ENCODE measurements around the gene MECR.

MECR gene

GRCh38 chr1:29240986-29241385, 10.3 kb upstream of the MECR start:
- TF ChIP-seq FOXP2 (optimal IDR thresholded peaks at IDR 0.05; ENCODE audit: borderline replicate concordance, extremely low read depth, extremely low read length, insufficient read depth), result no peak
- TF ChIP-seq TAF1 (IDR thresholded peaks at IDR 0.05; ENCODE audit: borderline replicate concordance, insufficient read depth, low read length), result no peak
- TF ChIP-seq, protein P1, sequence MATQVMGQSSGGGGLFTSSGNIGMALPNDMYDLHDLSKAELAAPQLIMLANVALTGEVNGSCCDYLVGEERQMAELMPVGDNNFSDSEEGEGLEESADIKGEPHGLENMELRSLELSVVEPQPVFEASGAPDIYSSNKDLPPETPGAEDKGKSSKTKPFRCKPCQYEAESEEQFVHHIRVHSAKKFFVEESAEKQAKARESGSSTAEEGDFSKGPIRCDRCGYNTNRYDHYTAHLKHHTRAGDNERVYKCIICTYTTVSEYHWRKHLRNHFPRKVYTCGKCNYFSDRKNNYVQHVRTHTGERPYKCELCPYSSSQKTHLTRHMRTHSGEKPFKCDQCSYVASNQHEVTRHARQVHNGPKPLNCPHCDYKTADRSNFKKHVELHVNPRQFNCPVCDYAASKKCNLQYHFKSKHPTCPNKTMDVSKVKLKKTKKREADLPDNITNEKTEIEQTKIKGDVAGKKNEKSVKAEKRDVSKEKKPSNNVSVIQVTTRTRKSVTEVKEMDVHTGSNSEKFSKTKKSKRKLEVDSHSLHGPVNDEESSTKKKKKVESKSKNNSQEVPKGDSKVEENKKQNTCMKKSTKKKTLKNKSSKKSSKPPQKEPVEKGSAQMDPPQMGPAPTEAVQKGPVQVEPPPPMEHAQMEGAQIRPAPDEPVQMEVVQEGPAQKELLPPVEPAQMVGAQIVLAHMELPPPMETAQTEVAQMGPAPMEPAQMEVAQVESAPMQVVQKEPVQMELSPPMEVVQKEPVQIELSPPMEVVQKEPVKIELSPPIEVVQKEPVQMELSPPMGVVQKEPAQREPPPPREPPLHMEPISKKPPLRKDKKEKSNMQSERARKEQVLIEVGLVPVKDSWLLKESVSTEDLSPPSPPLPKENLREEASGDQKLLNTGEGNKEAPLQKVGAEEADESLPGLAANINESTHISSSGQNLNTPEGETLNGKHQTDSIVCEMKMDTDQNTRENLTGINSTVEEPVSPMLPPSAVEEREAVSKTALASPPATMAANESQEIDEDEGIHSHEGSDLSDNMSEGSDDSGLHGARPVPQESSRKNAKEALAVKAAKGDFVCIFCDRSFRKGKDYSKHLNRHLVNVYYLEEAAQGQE (IDR thresholded peaks at IDR 0.05; ENCODE audit: insufficient read depth in 1 of 2, low read depth in 2 of 2, low read length in 2 of 2), result no peak
- no peak for TF ChIP-seq POLR2AphosphoS5 (IDR thresholded peaks at IDR 0.05; ENCODE audit: low read depth, low read length)
- TF ChIP-seq SIN3A (IDR thresholded peaks at IDR 0.05; ENCODE audit: borderline replicate concordance, insufficient read depth, low read length), result no peak

GRCh38 chr1:29240400-29240837, 9.7 kb upstream of the MECR start:
- TF ChIP-seq POLR2AphosphoS5 (IDR thresholded peaks at IDR 0.05; ENCODE audit: low read depth, low read length), result no peak
- no peak for TF ChIP-seq FOXP2 (optimal IDR thresholded peaks at IDR 0.05; ENCODE audit: borderline replicate concordance, extremely low read depth, extremely low read length, insufficient read depth)
- TF ChIP-seq TAF1 (IDR thresholded peaks at IDR 0.05; ENCODE audit: borderline replicate concordance, insufficient read depth, low read length), result no peak
- TF ChIP-seq SIN3A (IDR thresholded peaks at IDR 0.05; ENCODE audit: borderline replicate concordance, insufficient read depth, low read length), result no peak
- TF ChIP-seq, protein P1 (IDR thresholded peaks at IDR 0.05; ENCODE audit: insufficient read depth in 1 of 2, low read depth in 2 of 2, low read length in 2 of 2), result no peak

- TF ChIP-seq FOXP2 (optimal IDR thresholded peaks at IDR 0.05; ENCODE audit: borderline replicate concordance, extremely low read depth, extremely low read length, insufficient read depth) (no peak), SIN3A (IDR thresholded peaks at IDR 0.05; ENCODE audit: borderline replicate concordance, insufficient read depth, low read length) (no peak), TAF1 (IDR thresholded peaks at IDR 0.05; ENCODE audit: borderline replicate concordance, insufficient read depth, low read length) (no peak), POLR2AphosphoS5 (IDR thresholded peaks at IDR 0.05; ENCODE audit: low read depth, low read length) (no peak)
- TF ChIP-seq, protein P1 (IDR thresholded peaks at IDR 0.05; ENCODE audit: insufficient read depth in 1 of 2, low read depth in 2 of 2, low read length in 2 of 2), result no peak
Observed at GRCh38 chr1:29239142-29239541, 8.4 kb upstream of the MECR start.

DNA sequence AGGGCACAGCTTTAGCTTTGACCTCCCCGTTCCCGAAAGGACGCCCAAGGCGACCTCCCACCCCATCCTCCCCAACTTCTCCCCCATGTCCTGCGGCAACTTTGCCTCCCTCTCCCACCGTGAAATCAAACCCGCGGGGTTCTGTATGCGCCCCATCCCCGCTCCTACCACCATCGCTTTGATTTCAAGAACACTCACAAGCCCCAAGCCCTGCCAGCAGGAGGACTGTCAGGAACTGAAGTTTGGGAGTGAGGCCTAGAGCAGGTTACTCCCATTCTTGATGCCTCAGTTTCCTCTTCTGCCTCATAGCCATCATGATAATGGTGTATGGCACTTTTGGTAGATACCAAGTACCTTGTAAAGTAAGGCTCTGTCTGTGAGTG, 7.9 kb upstream of the MECR start:
- TF ChIP-seq, protein P1 (IDR thresholded peaks at IDR 0.05; ENCODE audit: insufficient read depth in 1 of 2, low read depth in 2 of 2, low read length in 2 of 2), result no peak

DNA sequence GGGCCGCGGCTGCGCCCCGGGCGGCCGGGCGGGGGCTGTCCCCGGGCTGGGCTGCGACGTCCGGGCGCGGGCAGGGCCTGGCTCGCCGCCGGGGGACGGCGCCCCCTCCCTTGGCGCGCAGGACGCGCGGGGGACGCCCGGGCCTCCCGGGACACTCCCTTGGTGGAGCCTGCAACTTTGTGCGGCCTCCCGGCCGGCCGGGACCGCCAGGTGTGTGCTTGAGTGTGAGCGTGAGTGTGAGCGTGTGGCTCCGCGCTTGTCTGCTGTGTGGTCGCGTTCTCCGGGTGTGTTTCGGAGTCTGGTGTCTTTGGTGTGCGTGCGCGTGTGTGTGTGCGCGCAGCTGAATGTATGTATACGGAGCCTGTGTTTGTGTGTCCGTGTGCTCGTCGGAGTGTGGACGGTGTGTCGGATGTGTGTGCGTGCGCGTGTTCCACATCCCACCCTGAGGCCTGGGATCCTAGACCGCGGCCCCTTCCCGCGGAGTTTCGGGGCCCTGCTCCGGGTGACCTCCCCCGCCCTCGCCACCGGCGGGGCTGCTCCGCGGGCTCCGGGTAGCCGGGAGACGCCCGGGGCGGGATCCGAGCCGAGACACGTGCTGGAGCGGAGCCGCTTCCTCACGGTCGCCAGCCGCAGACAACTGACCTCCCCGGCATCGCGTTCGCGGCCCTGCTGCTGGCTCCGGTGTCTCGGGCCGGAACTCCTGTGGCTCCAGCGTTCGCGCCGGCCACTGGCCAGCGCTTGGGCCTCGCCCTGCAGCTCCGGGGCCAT, 7.3 kb upstream of the MECR start:
- no peak for TF ChIP-seq FOXP2 (optimal IDR thresholded peaks at IDR 0.05; ENCODE audit: borderline replicate concordance, extremely low read depth, extremely low read length, insufficient read depth)
- TF ChIP-seq SIN3A (IDR thresholded peaks at IDR 0.05; ENCODE audit: borderline replicate concordance, insufficient read depth, low read length), result no peak
- no peak for TF ChIP-seq TAF1 (IDR thresholded peaks at IDR 0.05; ENCODE audit: borderline replicate concordance, insufficient read depth, low read length)
- TF ChIP-seq, protein P1 (IDR thresholded peaks at IDR 0.05; ENCODE audit: insufficient read depth in 1 of 2, low read depth in 2 of 2, low read length in 2 of 2), result no peak
- no peak for TF ChIP-seq POLR2AphosphoS5 (IDR thresholded peaks at IDR 0.05; ENCODE audit: low read depth, low read length)

All from PFSK-1 (cell line).